Heart left ventricle (tissue), 13 donors: ENCODE measurements around the gene ARHGEF6.

Experiments used
- CTCF ChIP-seq, 12 donors: fragments of 200-600 bp; sonication (generic) in 4 of 12; IDR thresholded peaks; one replicate each; pipeline versions ENCODE4 v1.5.0 to v1.8.0; 2018 to 2022; ENCODE audit warnings: antibody characterized with exemption in 12 of 12, mild to moderate bottlenecking in 5 of 12
- POLR2A ChIP-seq, 2 donors: fragments of 450-650 bp; IDR thresholded peaks; one replicate each; pipeline ENCODE4 v1.6.1; 2017; ENCODE audit warnings: antibody characterized with exemption in 2 of 2, mild to moderate bottlenecking in 2 of 2, moderate library complexity in 2 of 2
- donor health status: ischemic (EF 13 %, LVEDD 7.1; RV severe dilation, severe dysfunction).
- donor health status: DM: no; HTN: yes; CAD: no.
- donor health status: DM: no; HTN: no; CAD: no.
- donor health status: ischemic (EF 25% LVEDD 6.9; RV normal size, moderate dysfunction).
- donor health status: ischemic (EF 25% LVEDD 5.7; RV mildly dilated, moderate dysfunction).
- donor health status: ischemic (EF 35%, LVEDD 5.7; RV mildly dilated, moderate dysfunction).
- donor health status: nonischemic (EF 11% LVEDD 7.7; RV severe dilation, severe dysfunction).
- donor health status: DM: yes; HTN: yes; CAD: no.
- donor health status: PGD.
- donor health status: ischemic (EF 29% LVEDD 5.4; RV normal size, mild dysfunction).
- donor health status: nonischemic (EF 23%, LVEDD 6.1; RV moderate dilation, normal function).

GRCh38 chrX:136666088-136666487, 114.6 kb downstream of the ARHGEF6 start:
- no peak for TF ChIP-seq CTCF (IDR thresholded peaks at IDR 0.05)
- TF ChIP-seq POLR2A (IDR thresholded peaks at IDR 0.05), result no peak
